Uterus (tissue), 2 donors: ENCODE measurements around the gene CTCF.

Experiments
- POLR2A ChIP-seq, 2 donors: fragments of 450-650 bp; IDR thresholded peaks; one replicate each; pipeline ENCODE4 v1.6.1; 2016; ENCODE audit warnings: antibody characterized with exemption in 2 of 2, mild to moderate bottlenecking in 1 of 2, moderate library complexity in 1 of 2
- TF ChIP-seq, protein P1 (sequence below), 4 experiments: fragments of 200-600 bp in 2 of 4; fragments of 450-650 bp in 2 of 4; sonication (generic) in 2 of 4; IDR thresholded peaks; one replicate each; pipeline ENCODE4 v1.5.1; 2016 to 2019; ENCODE audit warnings: antibody characterized with exemption in 4 of 4, mild to moderate bottlenecking in 2 of 4, moderate library complexity in 1 of 4

DNA sequence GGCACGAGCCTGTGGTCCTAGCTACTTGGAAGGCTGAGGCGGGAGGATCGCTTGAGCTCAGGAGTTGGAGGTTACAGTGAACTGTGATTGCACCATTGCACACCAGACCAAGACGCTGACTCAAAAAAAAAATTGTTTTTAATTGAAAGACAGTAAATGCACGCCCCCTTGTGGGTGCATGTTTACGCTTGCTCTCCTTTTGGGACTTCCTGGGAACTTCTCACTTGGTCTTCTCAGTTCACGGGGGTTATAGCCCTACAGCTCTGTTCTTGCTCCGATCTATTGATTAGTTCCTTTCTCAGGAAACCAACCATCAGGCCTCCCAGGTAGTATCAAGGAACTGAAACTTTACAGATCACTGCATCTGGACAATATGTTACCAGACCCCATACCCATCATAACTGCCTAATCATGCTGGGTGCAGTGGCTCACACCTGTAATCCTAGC is 47.9 kb upstream of the CTCF start:
- TF ChIP-seq, protein P1, sequence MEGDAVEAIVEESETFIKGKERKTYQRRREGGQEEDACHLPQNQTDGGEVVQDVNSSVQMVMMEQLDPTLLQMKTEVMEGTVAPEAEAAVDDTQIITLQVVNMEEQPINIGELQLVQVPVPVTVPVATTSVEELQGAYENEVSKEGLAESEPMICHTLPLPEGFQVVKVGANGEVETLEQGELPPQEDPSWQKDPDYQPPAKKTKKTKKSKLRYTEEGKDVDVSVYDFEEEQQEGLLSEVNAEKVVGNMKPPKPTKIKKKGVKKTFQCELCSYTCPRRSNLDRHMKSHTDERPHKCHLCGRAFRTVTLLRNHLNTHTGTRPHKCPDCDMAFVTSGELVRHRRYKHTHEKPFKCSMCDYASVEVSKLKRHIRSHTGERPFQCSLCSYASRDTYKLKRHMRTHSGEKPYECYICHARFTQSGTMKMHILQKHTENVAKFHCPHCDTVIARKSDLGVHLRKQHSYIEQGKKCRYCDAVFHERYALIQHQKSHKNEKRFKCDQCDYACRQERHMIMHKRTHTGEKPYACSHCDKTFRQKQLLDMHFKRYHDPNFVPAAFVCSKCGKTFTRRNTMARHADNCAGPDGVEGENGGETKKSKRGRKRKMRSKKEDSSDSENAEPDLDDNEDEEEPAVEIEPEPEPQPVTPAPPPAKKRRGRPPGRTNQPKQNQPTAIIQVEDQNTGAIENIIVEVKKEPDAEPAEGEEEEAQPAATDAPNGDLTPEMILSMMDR (IDR thresholded peaks at IDR 0.05): peak; percentile 56 to 73 (median 62)
- no peak for TF ChIP-seq POLR2A (IDR thresholded peaks at IDR 0.05)
